Astrocyte of the cerebellum (primary cell): ENCODE data around the gene CD274.

Experiments used
- DNase-seq: peaks from one replicate; pipeline ENCODE4 v3.0.0-alpha.2; 2011; ENCODE audit warnings: low read depth
- H3K4me3 ChIP-seq: 2 replicates; pipeline ENCODE4 v1.5.1; 2011; ENCODE audit warnings: mild to moderate bottlenecking, low read depth, low read length, moderate library complexity
- CTCF ChIP-seq: IDR thresholded peaks from 2 replicates; pipeline ENCODE4 v1.5.1; 2012; ENCODE audit warnings: low read length, low read depth, moderate library complexity, mild to moderate bottlenecking; ENCODE audit errors: missing control alignments
- in situ Hi-C: cut with HindIII; loops from 2 replicates; pipeline ENCODE4 v1.10.0; 2017; ENCODE audit warnings: low sequenced_read_pairs

The CD274 gene

GRCh38 chr9:5421163-5421562 is 29.2 kb upstream of the CD274 start:
- no peak for TF ChIP-seq CTCF
- in situ Hi-C loops, result no loop called here
- no peak overlapping the region for H3K4me3 ChIP-seq
- no peak for DNase-seq

- no peak for DNase-seq
- no peak overlapping the region for H3K4me3 ChIP-seq
- in situ Hi-C loops, result no loop called here
- no peak for TF ChIP-seq CTCF
Measured at GRCh38 chr9:5422276-5422675, 28.1 kb upstream of the CD274 start.

GRCh38 chr9:5425006-5425628 is 25.2 kb upstream of the CD274 start:
- in situ Hi-C loops, result no loop called here
- peak; percentile 33 for TF ChIP-seq CTCF
- no peak for DNase-seq
- no peak overlapping the region for H3K4me3 ChIP-seq

- in situ Hi-C loops, result no loop called here
- no peak overlapping the region for H3K4me3 ChIP-seq
- no peak for DNase-seq
- TF ChIP-seq CTCF, result no peak
Measured at GRCh38 chr9:5427005-5427404, 23.3 kb upstream of the CD274 start.

- DNase-seq, result no peak
- TF ChIP-seq CTCF, result no peak
- no peak overlapping the region for H3K4me3 ChIP-seq
- in situ Hi-C loops, result no loop called here
Measured at GRCh38 chr9:5428172-5428571, 22.2 kb upstream of the CD274 start.

GRCh38 chr9:5428794-5429528 is 21.4 kb upstream of the CD274 start:
- in situ Hi-C loops, result no loop called here
- TF ChIP-seq CTCF, result no peak

More at GRCh38 chr9:5428794-5429528, 21.4 kb upstream of the CD274 start:
- no peak overlapping the region for H3K4me3 ChIP-seq
- DNase-seq, result no peak
